ENCODE data around the gene MANSC4.

The MANSC4 gene

GRCh38 chr12:27779920-27780611 lies at the start of gene MANSC4, which contains the start of gene KLHL42:
MANSC4 (minus strand) TSS chr12:27780236; CDS start chr12:27771276, 8,960 bp downstream.
KLHL42 (plus strand) TSS chr12:27780233; CDS start chr12:27780331, 98 bp downstream.
- DNase-seq: peak; percentile 5

GRCh38 chr12:27828196-27828595 lies 48.2 kb upstream of the MANSC4 start:
- DNase-seq: no peak

- DNase-seq: no peak
Measured at GRCh38 chr12:27826076-27826475, 46.0 kb upstream of the MANSC4 start.

GRCh38 chr12:27824126-27824842 lies 44.2 kb upstream of the MANSC4 start:
- no peak for DNase-seq

- no peak for DNase-seq
Measured at GRCh38 chr12:27823038-27823437, 43.0 kb upstream of the MANSC4 start.

GRCh38 chr12:27822076-27822712 lies 42.2 kb upstream of the MANSC4 start:
- no peak for DNase-seq

- DNase-seq: no peak
Measured at GRCh38 chr12:27821259-27821973, 41.4 kb upstream of the MANSC4 start.

- DNase-seq: no peak
Measured at GRCh38 chr12:27820564-27820963, 40.5 kb upstream of the MANSC4 start.

GRCh38 chr12:27818401-27818918 lies 38.4 kb upstream of the MANSC4 start:
- no peak for DNase-seq

- DNase-seq: no peak
Measured at GRCh38 chr12:27817766-27818165, 37.7 kb upstream of the MANSC4 start.

- no peak for DNase-seq
Measured at GRCh38 chr12:27814851-27815591, 35.0 kb upstream of the MANSC4 start.

GRCh38 chr12:27814411-27814810 lies 34.4 kb upstream of the MANSC4 start:
- DNase-seq: no peak

- no peak for DNase-seq
Measured at GRCh38 chr12:27812502-27812901, 32.5 kb upstream of the MANSC4 start.

- no peak for DNase-seq
Measured at GRCh38 chr12:27810756-27811155, 30.7 kb upstream of the MANSC4 start.

- DNase-seq: peak; percentile 73
Measured at GRCh38 chr12:27808841-27809240, 28.8 kb upstream of the MANSC4 start.

- DNase-seq: no peak
Measured at GRCh38 chr12:27807063-27807703, 27.1 kb upstream of the MANSC4 start.

GRCh38 chr12:27806259-27806658 lies 26.2 kb upstream of the MANSC4 start:
- DNase-seq: no peak

- no peak for DNase-seq
Measured at GRCh38 chr12:27805238-27805637, 25.2 kb upstream of the MANSC4 start.

GRCh38 chr12:27802936-27803335 lies 22.9 kb upstream of the MANSC4 start:
- no peak for DNase-seq

- no peak for DNase-seq
Measured at GRCh38 chr12:27802511-27802910, 22.5 kb upstream of the MANSC4 start.

GRCh38 chr12:27801630-27802029 lies 21.6 kb upstream of the MANSC4 start:
- no peak for DNase-seq

- DNase-seq: no peak
Measured at GRCh38 chr12:27800819-27801218, 20.8 kb upstream of the MANSC4 start.

All from DMS 273 treated with DMSO at 0.1 percent for 48 hours (cell line).